NCI-H1930 (cell line): ENCODE results near the gene CDCA7L.
A peak's percentile ranks its signal among the peaks of the same experiment; 100 is the strongest.

Source experiments
- DNase-seq, 2 experiments: peaks; one replicate each; lab custom pipeline; 2025; lab: John Stamatoyannopoulos, UW

Gene CDCA7L

GRCh38 chr7:21945454-21946221 is at the start of gene CDCA7L:
CDCA7L (minus strand) TSS chr7:21945899; CDS start chr7:21945804, 95 bp downstream.
- DNase-seq, result peak; percentile 56 to 72

DNA sequence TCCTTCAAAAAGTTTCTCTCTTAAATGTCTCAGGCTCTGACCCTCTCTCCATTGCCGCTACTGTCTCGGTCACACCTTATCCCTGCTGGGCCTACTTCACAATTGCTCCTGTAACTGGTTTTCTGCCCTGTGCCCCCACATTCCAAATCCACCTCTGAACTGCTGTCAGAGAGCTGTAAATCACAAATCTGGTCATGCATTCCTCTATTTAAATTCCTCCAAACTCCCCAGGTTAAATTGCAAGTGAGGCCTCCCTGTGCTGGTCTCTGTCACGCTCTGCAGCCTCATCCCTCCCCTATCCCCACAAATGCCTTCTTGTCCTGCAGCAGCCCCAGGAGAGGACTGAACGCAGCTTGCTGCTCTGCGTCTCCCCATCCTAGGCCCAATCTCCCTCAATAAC is 40.4 kb upstream of the CDCA7L start:
- DNase-seq, result no peak

DNA sequence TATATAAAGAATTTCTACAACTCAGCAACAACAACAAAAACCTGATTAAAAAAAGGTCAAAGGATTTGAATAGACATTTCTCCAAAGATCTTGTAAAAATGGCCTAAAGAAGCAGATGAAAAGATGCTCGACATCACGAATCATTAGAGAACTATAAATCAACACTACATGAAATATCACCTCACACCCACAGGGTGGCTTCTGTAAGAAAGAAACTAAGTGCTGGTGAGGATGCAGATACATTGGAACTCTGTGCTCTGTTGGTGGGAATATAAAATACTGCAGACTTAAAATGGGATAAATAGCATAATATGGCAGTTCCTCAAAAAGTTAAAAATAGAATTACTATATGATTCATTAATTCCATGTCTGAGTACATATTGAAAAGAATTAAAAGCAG is 38.3 kb upstream of the CDCA7L start:
- no peak for DNase-seq

DNA sequence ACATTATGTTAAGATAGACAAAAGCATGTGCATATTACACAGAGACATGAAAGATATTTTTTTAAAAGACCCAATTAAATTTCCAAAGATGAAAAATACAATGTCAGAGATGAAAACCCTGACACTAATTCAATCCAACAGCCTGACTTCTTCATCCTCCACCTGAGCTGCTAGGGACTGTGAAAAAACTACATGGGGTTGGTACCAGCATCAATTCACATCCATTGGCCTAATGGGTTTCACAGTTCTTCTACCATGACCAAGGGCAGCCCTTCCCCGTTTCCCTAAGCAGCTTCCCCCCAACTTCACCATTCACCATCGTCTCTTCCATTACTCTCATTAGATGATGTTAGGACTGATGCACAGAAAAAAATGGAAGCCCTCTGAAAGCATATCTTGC is 37.4 kb upstream of the CDCA7L start:
- DNase-seq, result no peak

DNA sequence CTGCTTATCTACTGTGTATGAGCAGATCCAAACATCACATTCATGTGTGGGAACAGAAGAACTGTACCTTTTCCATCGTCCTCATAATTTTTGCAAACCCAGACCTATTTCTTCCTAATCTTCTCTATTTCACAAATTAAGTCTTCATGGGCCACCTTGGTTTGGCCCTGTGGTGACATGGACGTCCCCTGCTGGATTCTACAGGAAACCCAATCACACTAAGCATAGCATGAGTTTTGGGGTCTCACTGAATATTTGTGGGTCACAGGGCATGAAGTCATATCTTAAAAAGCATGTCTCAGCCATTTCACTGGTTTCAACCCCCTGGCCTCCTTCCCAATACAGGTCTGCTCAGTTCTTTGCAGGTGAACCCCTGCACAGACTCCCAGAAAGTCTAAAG is 35.8 kb upstream of the CDCA7L start:
- DNase-seq, result no peak

- DNase-seq, result no peak
Measured at GRCh38 chr7:21980926-21981500, 35.3 kb upstream of the CDCA7L start.

DNA sequence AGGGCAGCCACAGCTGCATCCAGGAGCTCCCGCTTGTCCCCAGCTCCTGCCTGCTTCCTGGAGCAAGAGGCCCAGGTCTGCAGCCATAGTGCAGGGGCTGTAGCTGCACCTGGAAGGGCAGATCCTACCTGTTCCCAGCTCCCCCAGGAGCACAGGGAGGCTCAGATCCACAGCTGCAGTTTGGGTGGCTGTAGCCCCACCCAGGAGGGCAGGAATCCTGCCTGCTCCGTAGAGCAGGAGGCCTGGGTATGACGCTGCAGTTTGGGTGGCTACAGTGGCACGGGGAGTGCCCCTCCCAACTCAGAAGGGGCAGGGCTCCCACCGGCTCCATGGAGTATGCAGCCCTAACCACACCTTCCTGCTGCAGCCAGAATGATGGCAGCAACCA is 26.7 kb upstream of the CDCA7L start:
- DNase-seq, result no peak

DNA sequence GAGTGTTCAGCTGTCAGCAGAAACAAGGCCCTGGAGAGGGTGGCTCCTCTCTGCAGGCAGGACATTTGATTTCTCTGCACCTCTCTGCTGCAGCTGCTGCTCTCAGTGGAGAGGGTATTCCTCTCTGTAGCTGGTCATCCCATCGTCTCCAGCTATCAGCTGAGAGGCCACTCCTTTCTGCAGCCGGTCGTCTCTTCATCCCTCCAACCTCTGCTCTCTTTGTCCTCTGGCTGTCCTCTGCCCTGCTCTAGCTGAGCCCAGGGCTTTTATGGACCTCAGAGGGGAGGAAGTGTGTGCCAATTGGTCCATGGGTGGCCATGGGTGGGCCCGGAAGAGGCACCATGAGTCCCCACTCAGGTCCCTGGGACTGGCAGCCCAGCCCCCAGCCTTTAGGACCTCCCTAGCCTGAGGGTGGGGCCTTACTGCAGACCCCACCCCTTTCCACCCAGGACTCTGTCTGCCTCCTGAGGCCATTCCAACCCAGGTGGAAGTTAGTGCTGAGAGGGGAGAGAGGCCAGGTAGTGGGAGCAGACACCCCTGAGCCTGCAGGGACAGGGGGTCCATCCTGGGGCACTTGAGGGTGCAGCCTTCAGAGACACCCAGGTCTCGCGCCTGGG is 26.2 kb upstream of the CDCA7L start:
- no peak for DNase-seq

DNA sequence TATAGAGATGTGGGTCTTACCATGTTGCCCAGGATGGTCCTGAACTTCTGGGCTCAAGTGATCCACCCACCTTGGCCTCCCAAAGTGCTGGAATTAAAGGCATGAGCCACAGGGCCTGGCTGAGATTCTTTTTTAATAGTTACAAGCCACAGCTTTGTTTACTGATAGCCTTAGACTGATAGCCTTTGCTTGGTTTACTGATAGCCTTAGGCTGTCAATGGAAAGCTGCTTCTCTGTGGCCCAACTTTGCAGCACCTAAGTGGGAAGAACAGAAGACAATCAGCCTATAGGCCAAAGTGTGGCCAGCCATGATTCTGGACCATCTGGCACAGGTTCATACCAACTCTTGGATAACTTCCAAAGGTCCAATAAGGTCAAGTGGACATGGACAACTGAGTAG is 24.1 kb upstream of the CDCA7L start:
- no peak for DNase-seq

DNA sequence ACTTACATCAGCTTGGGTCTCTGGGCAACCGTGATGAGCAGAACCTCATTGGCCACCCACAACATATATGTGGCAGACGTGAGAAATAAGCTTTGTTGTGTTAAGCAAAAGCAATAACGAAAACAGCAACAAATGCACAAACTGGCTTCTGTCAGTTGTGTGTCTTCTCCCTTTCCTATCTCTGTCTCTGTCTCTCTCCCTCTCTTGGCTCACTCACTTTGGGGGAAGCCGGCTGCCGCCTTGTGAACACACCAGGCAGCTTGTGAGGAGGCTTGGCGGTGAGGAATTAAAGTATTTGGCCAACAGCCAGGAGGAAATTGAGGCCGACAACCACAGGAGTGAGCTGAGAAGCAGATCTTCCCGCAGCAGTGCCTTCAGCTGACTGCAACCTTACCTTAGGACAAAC is 21.9 kb upstream of the CDCA7L start:
- DNase-seq, result no peak

DNA sequence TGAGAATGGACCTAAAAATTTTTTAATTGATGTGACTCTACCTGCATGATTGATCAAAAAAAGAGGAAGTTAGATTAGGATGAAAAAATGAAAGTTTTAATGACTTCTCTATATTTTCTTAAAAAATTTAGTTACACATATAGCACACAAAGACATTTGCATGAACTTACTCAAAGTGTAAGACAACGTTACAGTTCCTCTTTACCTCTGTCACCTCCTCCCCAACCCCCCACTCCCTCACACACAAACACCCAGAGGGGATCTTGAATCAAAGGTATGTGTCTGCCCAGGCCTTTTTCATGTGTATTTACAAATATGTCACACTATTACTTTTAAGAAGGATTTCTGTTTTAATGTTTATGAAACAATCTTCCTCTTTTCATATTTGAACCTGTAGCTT is 20.6 kb upstream of the CDCA7L start:
- no peak for DNase-seq

GRCh38 chr7:21965291-21965690 is 19.6 kb upstream of the CDCA7L start:
- DNase-seq, result no peak

GRCh38 chr7:21962677-21963076 is 17.0 kb upstream of the CDCA7L start:
- DNase-seq, result peak in 1 of 2 experiments; percentile 15

GRCh38 chr7:21960922-21961321 is 15.2 kb upstream of the CDCA7L start:
- DNase-seq, result no peak

DNA sequence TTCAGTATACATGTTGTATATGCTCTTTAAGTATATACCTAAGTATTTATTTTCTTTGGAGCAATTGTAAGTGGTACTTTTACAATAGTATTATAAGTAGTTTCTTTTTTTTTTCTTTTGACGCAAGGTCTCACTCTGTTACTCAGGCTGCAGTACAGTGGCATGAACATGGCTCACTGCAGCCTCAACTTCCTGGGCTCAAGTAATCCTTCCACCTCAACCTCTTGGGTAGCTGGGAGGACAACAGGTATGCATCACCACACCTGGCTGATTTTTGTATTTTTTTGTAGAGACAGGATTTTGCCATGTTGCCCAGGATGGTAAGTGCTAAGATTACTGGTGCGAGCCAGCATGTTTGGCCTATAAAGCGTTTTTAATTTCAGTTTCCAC is 13.7 kb upstream of the CDCA7L start:
- DNase-seq, result no peak

GRCh38 chr7:21953781-21954180 is 8.1 kb upstream of the CDCA7L start:
- no peak for DNase-seq

DNA sequence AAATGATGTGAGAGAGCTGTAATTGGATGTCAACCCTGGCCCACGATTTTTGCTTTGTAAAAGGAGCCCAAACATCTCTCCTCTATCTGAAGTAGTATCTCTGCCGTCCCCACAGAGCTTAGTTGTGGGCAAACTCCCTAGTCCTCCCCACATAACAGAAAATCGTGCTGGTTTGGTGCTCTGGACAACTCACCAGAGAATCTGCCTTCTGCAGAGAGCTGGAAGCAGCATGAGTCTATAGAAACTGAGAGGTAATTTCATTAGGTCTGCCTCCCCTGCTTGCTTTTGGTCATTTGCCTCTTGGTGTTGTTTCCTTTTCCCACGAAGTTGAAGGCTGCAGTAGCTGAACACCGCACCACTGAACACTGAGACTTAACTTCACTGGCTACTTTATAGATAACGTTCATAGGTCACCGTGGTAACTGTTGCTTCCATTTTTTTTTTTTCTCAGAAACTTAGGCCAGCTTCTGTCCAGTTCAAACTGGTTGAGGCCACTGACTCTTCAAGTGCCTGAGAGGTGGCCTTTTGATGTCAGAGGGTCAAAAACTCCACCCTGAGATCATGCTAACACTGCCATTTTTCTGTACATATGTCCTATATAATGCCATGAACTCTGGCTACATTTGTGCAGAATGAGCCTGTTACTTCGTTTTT is 3.3 kb upstream of the CDCA7L start:
- no peak for DNase-seq

GRCh38 chr7:21948364-21948763 is 2.7 kb upstream of the CDCA7L start:
- no peak for DNase-seq

DNA sequence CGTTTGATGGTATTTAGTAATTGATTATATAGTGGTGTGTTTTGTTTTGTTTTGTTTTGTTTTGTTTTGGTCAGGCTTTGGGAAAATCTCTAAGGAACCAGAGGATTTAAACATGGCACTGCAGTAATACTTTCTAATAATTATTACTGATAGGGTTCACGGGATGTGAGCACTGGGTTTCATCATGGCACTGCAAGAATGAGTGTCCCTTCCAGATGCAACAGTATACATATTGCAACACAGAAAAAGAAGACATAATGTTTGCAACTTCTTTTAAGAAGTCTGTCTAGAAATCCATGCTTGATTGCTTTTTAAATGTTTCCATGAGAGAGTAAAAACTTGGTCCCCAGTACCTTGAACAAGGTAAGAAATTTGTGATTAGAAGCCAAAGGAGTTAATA is 2.2 kb upstream of the CDCA7L start:
- DNase-seq, result no peak

- DNase-seq, result peak in 1 of 2 experiments; percentile 17
Measured at GRCh38 chr7:21947056-21947455, 1.4 kb upstream of the CDCA7L start.

DNA sequence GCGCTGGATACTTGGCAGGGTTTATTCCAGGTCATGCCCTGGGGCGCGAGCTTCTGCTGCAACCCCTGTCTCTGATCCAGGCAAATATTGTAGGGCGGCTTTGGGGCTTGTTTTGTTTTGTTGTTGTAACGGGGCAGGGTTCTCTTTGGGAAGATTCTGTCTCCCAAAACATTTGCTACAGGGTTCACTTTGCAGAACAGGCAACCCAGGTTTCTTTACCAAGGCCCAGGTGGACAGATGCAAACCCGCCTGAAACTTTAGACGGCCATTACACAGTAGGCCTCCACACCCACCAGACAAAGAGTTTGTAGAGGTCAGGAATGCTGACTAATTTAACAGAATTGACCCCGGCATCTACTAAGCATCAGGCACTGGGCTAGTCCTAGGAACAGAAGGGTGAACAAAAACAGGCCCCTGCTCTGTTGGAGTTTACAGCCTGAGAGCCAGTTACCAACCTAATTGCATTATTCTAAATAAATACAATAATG is 567 bp upstream of the CDCA7L start:
- no peak for DNase-seq

GRCh38 chr7:21944616-21945453 is 864 bp downstream of the CDCA7L start:
- DNase-seq, result peak; percentile 31 to 45
